ENCODE results near the gene VDR.
"Not testable (repeated sequence)": the region's sequence is repeated elsewhere in the genome, so short reads cannot be mapped to it uniquely, and the experiment has no call there.

VDR gene

DNA sequence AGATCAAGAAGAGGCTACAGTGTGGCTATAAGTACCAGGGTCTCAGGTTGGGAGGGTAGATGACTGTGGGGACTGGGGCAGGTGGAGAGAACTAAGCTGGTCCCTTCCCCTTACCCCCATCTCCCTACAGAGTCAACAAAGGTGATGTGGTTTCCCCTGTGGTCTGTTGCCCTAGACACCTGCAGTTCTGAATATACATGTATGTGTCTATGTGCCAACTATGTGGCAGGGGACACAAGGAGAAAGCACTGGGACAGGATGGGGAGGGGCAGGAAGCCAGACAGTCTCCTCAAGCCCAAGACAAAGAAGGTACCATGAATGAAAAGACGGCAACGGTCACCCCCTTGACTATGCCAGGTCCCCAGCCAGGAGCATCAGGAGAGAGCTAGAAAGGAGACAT lies 80.6 kb downstream of the VDR start:
- DNase-seq, result no peak

DNA sequence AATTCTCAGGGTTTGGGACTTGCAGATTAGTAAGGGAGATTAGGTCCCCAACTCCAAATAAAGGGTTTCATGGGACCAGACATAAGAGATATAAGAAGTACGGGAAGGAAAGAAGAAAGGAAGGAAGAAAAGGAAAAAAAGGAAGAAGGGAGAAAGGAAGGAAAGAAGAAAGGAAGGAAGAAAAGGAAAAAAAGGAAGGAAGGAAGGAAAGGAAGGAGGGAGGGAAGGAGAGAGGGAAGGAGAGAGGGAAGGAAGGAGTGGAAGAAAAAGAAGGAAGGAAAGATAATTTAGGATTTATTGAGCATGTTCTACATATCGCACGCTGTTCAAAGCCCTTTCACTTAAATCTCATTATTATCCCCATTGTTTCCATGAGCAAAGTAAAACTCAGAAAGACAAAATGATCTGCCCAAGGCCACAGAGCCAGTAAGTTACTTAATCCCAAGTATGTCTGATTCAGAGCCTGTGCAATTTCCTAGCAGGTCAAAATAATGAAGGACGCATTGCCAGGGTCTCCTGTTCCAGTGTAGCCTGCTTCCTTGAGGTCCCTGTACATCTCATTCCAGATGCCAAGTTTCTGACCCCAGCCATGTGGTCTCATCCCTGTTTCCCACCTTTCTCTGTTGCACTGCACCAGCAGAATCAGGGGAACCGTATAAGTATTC lies 81.2 kb downstream of the VDR start:
- DNase-seq, result no peak

- no peak for DNase-seq
Observed at GRCh38 chr12:47822863-47823262, 81.9 kb downstream of the VDR start.

DNA sequence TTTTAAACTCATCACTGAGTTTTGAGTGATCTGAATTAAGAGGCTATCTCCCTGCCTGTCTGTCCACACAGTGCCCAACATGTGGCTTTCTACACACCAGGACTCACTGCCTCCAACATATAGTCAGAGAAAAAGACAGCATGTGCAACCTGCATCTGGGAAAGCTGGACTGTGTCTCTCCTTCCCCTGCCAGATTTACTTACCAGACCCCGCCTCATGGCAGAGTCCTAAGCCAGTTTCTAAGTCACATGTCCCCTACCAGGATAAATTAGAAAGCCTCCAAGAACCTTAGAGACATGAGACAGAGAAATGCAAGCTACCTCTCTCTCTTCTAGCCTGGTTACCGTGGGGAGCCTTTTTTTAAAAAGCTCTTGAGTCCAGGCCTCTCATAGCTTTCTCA lies 82.4 kb downstream of the VDR start:
- DNase-seq, result no peak

- no peak for DNase-seq
Observed at GRCh38 chr12:47821346-47821706, 83.5 kb downstream of the VDR start.

DNA sequence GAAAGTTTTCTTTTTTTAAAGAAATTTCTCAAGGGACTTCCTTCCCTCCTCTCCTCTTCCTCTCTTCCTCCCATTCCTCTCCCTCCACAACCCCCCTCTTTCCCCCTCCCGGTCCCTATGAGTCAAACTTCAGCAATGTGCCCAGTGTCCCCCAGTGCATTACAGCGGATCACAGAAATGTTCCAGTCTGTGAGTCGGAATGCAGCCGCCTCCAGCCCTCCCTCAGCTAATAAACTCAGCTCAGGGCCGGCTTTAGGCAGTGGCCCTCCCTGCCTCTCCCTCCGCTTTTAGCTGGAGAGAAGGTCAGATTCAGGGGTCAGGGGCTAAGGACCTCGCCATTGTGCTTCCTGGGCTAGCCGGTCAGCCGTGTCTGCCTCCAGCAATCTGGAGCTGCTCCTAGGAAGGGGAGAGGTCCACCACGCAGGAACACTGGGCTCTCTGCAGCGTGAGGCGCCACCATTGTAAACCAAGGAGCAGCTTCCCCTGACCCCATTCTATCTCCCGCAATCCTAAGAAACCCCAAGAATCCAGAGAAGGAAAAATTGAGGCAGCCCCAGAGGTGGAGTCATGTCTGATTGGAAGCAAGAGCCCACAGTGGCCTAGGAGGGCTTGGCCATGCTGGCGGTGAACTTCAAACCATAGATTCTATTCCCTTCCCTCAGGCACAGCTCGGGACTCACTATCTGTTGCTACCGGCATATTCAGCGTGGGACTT lies 84.0 kb downstream of the VDR start:
- no peak for DNase-seq

DNA sequence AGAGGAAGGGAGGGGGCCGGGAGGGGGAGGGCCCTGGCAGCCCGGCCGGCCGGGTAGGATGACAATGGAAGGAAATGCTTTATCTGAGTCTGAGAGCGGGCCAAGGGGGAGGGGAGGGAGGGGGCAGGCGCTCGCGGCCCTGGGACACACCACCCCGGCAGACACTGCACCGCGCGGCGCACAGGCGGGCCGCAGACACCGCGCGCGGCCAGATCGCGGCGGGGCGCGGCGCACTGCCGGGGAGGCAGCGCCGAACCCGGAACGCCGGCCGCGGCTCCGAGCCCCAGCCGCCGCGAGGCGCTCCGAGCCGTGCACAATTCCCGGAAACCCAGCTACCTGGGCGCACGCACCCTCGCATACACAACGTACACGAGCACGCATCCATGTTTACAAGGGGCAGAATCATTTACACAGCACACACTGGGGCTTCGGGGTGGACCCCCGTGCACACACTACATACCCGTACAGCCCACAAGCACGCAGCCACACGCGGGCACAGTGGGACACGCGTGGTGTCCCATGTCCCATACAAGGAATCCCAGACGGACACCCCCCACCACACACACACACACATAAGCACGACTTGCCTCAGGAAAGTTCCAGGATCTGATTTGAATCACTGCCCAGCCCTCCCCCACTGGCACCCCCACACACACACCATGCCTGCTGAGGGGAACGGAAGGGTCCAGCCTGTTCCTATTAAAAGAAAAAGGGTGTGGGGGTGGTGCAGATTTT lies 84.7 kb downstream of the VDR start, which contains the start of gene HDAC7:
Gene HDAC7 (minus strand): TSS at position 8 of the 735 bp plus-strand sequence. CDS start 118 bp downstream, outside the sequence.
- peak; percentile 55 for DNase-seq

DNA sequence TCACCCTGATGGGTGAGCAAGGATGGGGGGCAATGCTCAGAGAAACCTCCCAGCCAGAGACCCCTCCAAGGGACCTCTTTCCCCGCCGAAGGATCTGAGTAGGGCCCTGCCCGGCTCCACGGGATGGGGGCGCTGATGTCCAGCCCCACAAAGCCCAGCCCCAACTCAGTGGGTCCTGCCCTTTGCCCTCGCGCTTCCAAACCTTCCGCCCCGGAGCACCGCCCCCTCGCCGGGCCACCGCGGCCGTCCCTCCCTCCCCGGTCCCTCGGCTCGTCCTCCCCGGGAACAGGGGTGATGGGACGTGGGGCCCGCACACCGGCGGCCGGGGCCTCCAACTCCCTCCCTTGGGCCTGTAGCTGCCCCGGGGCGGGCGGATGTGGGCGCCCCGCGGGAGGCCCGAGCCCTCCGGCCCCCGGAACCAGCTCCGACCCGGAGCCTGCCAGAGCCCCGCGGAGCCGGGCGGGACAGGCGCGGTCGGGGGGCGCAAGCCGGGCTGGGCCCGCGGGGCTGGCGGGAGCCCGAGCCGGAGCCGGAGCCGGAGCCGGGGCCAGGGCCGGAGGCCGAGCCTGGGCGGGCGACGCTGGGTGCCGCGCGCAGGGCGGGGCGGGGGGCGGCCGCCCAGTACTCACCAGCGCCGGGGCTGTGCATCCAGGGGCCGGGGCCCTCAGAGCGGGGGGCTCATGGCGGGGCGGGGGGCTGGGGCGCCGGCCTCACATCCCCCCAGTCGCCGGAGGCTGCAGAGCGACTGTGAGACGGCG lies 85.5 kb downstream of the VDR start:
- peak; percentile 31 for DNase-seq

- DNase-seq, result no peak
Observed at GRCh38 chr12:47818467-47819137, 86.2 kb downstream of the VDR start.

GRCh38 chr12:47818007-47818376 lies 86.8 kb downstream of the VDR start:
- DNase-seq, result no peak

GRCh38 chr12:47817272-47818006 lies 87.4 kb downstream of the VDR start:
- no peak for DNase-seq

DNA sequence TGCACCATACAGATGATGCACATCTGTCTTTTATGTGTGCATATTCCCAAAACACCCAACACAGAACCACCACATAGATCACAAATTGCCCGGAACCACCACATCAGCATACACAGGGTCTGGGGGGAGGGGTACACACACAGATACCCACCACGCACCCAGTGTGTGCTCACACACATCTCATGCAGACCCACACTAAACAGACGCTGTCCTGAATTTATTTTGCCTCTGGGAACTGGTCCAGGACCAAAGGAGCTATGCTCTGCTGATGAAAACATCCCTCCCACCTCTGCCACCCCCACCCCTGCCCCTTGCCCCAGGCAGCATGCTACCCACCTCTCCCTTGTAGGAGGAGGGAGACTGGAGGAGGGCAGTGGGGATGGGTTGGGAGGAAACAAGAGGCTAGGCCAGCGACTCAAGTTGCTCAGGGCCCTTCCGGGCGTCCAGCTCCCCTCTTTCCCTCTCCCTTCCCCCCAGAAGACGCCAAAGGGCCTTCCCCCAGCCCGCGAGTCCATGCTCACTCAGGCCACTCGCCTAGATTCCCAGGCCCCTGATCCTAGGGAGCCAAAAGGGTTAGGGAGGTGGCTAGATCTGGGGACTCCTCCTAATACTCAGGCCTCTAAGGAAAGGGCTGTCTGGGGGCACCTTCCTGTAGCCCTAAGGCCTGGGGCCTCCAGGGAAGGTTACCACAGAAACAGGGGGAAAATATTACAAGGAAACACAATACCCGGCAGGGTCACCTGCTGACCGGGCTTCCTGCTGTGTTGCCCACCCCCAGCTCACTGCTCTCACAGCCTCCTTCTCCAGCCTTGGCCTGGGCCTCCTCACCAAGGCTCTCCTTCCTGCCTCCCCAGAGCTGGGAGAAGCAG lies 88.2 kb downstream of the VDR start:
- DNase-seq, result no peak

- DNase-seq, result not testable (repeated sequence)
Observed at GRCh38 chr12:47815447-47815846, 89.3 kb downstream of the VDR start.

- no peak for DNase-seq
Observed at GRCh38 chr12:47814539-47815170, 90.1 kb downstream of the VDR start.

GRCh38 chr12:47813511-47814196 lies 91.1 kb downstream of the VDR start:
- no peak for DNase-seq

- peak; percentile 76 for DNase-seq
Observed at GRCh38 chr12:47812797-47813510, 91.8 kb downstream of the VDR start.

GRCh38 chr12:47811581-47812484 lies 93.0 kb downstream of the VDR start:
- DNase-seq, result no peak

- no peak for DNase-seq
Observed at GRCh38 chr12:47811072-47811396, 93.8 kb downstream of the VDR start.
